Activated CD4-positive, CD25-positive, alpha-beta regulatory T cell (primary cell): ENCODE results near the gene TXNDC5.

ENCODE experiments used
- DNase-seq, 4 experiments: peaks; one replicate each; lab custom pipeline; 2025; lab: John Stamatoyannopoulos, UW

The TXNDC5 gene

GRCh38 chr6:7910654-7911344, at the start of gene TXNDC5:
Gene TXNDC5, minus strand, starts transcription at chr6:7910788. Its CDS starts 12 bp downstream, at chr6:7910776.
- DNase-seq: peak; percentile 38 to 51 (median 50)

- DNase-seq: no peak
Measured at GRCh38 chr6:7960141-7960540, 49.6 kb upstream of the TXNDC5 start.

DNA sequence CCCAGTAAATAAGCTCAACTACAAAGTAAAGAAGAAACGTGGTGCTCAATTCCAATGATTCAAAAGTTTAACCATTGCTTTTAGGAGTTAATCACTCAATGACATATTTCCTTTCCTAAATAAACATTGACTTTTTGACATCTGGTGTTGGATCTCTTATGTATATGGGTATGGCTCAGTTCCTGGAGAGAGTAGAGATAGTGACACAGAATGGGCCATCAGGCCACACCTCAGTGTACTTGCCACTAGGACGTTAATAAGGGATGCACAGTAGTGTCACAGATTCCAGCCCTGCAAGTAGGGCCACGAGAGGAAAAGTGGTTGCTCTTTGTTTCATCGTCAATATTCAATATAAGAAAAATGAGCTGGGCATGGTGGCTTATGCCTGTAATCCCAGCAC, 48.9 kb upstream of the TXNDC5 start:
- DNase-seq: no peak

- DNase-seq: no peak
Measured at GRCh38 chr6:7958464-7958863, 47.9 kb upstream of the TXNDC5 start.

DNA sequence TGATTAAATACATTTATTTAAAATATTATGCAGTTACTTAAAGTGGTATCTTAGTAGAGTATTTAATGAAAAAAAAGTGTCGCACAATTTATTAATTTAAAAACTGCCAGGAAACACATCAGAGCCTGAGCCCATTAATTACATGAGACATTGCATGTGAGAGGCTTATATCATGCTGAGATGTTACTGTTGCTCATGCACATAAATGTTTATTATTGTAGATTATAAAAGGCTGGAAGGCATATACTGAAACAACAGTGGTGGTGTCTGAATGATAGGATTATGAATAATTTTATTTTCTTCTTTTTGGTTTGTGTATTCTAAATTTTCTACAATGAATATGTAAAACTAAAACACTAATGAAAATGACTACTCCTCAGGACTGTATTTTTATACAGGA, 45.7 kb upstream of the TXNDC5 start:
- DNase-seq: no peak

DNA sequence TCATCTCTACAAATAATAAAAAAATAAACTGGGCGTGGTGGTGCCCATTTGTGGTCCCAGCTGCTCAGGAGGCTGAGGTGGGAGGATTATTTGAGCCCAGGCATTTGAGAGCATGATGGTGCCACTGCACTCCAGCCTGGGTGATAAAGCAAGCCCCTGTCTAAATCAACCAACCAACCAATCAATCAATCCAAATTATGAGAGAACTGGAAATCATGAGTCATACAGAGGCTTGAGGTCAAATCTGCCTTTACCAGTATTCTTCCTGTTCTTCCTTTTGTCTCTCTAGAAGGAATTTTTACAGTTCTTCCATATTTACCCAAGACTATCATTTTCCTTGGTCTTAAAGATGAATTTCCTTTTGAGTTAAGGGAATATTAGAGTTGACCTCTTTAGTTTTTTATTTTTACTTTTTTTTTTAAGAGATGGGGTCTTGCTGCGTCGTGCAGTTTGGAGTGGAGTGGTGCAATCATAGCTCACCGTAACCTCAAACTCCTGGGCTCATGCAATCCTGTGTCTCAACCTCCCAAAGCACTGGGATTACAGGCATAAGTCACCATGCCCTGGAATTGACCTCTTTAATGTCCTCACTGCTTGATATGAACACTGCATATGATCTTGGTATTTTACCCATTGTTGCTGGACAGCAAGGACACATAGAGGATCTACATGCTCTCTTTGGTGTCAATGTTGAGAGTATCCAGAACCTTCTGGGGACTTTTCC, 44.1 kb upstream of the TXNDC5 start:
- DNase-seq: no peak

DNA sequence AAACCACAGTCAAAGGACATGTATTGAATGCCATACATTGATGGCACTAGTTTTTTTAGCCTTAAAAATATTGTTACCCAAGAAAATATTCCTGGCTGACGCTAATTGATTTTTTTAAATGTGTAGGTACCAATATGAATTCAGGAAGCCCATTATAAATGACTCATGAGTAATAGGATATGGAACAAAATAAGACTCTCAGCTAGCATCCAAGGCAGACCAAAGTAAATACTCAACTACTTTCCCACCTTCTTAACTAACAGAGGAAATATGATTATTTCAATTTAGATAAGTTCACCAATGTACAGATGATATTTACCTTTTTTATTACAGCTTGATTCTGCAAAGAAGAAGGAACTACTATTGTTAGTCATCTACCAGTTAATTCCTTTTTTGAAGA, 43.2 kb upstream of the TXNDC5 start:
- no peak for DNase-seq

- DNase-seq: no peak
Measured at GRCh38 chr6:7939864-7940228, 29.3 kb upstream of the TXNDC5 start.

DNA sequence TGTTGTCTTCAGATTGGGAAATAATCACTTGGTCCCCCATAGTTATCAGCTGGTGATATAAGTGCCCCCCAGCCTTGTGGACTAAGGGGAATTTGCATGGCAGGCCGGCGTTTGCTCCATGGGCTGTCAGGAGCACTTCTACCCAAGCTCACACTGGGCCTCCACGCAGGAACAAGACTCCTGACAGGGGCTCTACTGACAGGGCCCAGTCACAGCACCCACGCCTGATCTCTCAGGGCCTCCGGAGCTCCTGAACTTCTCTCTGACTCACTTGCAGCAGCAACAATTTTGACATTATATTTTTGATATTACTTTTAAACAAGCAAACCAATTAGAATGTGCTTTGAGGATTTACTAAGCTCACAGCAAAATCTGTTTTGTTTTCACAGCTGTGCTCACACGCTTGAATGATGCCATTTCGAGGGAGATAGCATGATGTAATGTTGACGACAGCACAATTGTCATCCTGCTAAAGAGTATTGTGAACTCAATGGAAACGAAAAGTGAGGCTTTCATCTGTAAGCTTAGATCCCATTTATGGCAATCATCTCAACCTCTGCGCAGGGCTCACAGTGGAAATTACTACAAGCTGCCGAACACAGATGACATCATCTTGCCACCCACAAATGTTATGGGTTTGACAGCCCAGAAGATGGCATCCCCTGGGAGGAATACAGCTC, 28.7 kb upstream of the TXNDC5 start:
- DNase-seq: no peak

GRCh38 chr6:7938562-7939183, 28.1 kb upstream of the TXNDC5 start:
- no peak for DNase-seq

DNA sequence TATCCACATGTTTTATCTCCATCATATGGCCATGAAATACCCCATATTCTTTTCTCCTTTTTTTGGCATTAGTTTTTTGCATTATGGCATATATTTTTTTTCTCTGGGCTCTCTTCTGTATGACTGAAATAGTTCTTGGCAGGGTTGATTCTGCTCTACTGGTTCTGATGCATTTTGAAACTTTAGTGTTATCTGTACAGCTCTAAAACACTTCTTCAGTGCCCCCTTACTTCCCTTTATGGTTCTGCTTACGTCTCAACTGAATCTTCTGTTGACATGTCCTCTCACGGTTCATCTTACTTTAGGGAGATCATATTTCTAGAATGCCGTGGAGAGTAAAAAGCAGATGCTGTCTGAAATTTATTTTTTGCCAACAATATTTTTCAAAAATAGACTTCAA, 23.2 kb upstream of the TXNDC5 start:
- no peak for DNase-seq

DNA sequence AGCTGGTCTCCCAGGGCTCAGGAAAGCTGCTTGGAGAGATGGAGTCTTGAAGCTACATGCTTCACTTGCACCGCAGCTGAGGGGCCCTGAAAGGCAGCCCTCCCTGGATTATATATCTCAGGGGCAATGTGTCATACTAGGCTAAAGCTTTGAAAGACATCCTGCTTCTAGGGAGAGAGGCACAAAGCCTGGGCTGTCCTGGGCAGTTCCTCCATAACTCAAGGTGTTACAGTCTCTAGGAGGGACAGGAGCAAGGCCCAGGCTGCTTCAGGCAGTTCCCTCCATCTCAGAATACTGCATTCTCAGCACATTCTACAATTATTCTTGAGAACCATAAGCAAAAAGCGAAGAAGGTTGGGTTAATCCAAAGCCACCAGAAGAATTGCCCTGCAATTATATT, 22.0 kb upstream of the TXNDC5 start:
- DNase-seq: no peak

- DNase-seq: no peak
Measured at GRCh38 chr6:7924867-7925266, 14.3 kb upstream of the TXNDC5 start.

- DNase-seq: no peak
Measured at GRCh38 chr6:7922596-7922995, 12.0 kb upstream of the TXNDC5 start.

DNA sequence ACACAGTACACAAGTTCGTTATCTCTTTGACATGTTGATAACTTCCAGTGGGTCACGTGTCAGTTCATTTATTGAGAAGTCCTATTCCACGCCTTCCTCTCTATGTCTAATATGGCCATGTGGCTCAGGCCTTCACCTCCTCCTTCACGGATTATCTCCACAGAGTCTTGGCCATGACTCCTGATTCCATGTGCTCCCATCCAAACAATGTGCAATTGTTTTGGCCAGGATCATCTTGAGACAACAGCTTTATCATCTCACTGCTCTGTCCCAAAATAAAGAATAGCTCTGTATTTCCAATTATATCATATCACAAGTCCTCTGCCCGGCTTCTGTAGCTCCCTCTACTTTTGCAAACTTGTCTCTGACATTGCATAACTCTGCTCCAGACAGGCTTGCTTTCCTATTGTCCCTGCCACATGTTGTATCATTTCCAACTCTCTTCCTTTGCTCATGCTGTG, 11.1 kb upstream of the TXNDC5 start:
- DNase-seq: no peak

DNA sequence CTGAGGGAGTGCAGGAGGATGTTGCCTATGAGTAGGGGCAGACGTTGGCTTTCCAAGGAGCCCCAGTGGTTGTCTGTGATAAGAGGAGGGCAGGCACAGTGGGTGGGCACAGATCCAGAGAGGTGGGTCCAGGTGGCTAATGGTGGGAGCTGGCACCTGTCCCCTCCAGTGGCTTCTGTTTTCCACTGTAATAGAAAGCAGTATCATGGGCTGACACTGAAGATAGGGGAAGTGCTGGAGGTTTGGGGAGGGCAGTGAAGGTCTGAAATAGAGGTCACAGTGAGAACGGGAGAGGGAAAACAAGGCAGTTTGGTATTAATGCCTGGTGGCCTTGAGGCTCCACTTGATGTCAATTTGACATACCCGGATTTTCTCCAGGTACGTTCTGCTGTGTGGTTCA, 10.5 kb upstream of the TXNDC5 start:
- DNase-seq: no peak

DNA sequence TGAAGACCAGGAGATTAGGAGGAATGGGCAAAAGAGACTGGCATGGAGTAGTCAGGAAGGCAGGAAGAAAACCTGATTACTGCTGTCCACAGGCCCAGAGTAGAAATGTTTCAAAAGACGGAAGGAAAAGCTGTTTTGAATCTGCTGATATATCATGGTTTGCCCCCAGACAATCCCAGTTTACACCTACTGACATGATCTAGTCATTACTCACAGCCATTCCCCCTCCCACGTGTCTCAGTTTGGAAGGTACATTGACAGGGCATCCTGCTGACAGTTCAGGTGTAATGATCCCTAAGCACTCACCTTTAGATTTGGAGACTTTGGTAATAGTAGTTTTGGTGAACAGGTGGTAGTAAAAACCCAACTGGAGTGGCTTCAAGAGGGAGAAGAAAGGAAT, 9.8 kb upstream of the TXNDC5 start:
- DNase-seq: no peak

- no peak for DNase-seq
Measured at GRCh38 chr6:7919871-7920270, 9.3 kb upstream of the TXNDC5 start.

GRCh38 chr6:7918403-7918802, 7.8 kb upstream of the TXNDC5 start:
- DNase-seq: no peak

DNA sequence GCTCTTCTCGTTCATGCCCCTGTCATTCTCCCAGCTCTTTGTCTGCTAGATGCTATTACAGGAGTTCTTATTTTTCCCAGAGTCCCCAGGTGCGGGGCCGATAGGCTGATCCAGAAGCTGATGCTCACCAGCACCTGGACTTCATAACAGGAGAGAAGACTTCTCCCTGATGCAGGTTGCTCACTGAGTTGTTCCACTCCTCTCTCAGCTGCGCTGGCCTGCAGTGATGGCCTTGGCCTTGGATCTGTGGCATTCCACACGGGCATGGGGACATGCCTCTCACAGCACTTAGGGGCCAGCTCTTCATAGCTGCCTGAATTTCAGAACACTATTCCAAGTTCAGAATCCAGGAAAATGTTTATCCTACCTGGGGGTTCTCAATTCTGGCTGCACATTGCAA, 7.1 kb upstream of the TXNDC5 start:
- no peak for DNase-seq

GRCh38 chr6:7916959-7917358, 6.4 kb upstream of the TXNDC5 start:
- DNase-seq: no peak

- no peak for DNase-seq
Measured at GRCh38 chr6:7914991-7915789, 4.6 kb upstream of the TXNDC5 start.
